Panc1 (cell line): ENCODE results near the gene DENND11. TPM values are rescaled to one million over a fixed set of nuclear protein-coding genes. Genes with fewer than 3 reads are reported as not detected.

ENCODE experiments used
- ATAC-seq: fragments of 200-7000 bp; cut with Tn5 transposase; 2 replicates; pipeline ENCODE4 v1.9.1; 2020; ENCODE audit warnings: mild to moderate bottlenecking, moderate library complexity
- BruUV-seq: library from RNA; stranded (reverse); fragments of 400-500 nt; replicated peaks from 2 replicates; lab custom pipeline; 2021; lab: Mats Ljungman, UMichigan
- CTCF ChIA-PET: fragments of 300-600 bp; sonication (Branson Sonifier 250); formaldehyde crosslinking; loops from one replicate; lab custom pipeline; 2022; ENCODE audit warnings: antibody characterized with exemption; lab: Charles Lee
- POLR2A ChIA-PET: fragments of 300-600 bp; sonication (Branson Sonifier 250); formaldehyde crosslinking; loops from one replicate; lab custom pipeline; 2022; ENCODE audit warnings: antibody characterized with exemption; lab: Charles Lee
- DNase-seq: peaks from one replicate; pipeline ENCODE4 v3.0.0-alpha.2; 2010; ENCODE audit warnings: low read depth, low spot score
- H3K27ac ChIP-seq: 2 replicates; pipeline ENCODE4 v1.5.1; 2011; ENCODE audit warnings: mild to moderate bottlenecking, low read length, inconsistent platforms
- H3K27me3 ChIP-seq: fragments of 200-500 bp; sonication (Bioruptor generic); 2 replicates; pipeline ENCODE4 v1.6.0; 2014; ENCODE audit warnings: low read length, inconsistent platforms; ENCODE audit not compliant: control insufficient read depth, insufficient read depth
- H3K36me3 ChIP-seq: fragments of 200-500 bp; sonication (Bioruptor generic); 2 replicates; pipeline ENCODE4 v1.5.1; 2014; ENCODE audit warnings: inconsistent platforms, mild to moderate bottlenecking, low read length, moderate library complexity; ENCODE audit not compliant: control insufficient read depth, insufficient read depth
- H3K4me1 ChIP-seq: 2 replicates; pipeline ENCODE4 v1.5.1; 2011; ENCODE audit warnings: inconsistent platforms, mild to moderate bottlenecking, low read length, moderate library complexity; ENCODE audit not compliant: control insufficient read depth, insufficient read depth
- H3K4me3 ChIP-seq, 2 experiments: 2 replicates each; pipeline ENCODE4 v1.5.1; 2011 to 2012; ENCODE audit warnings: low read depth in 2 of 2, low read length in 2 of 2, mild to moderate bottlenecking in 2 of 2, inconsistent platforms in 1 of 2, moderate library complexity in 1 of 2
- H3K9me3 ChIP-seq: fragments of 200-500 bp; sonication (Bioruptor generic); 2 replicates; pipeline ENCODE4 v1.5.1; 2014; ENCODE audit warnings: low read depth, mild to moderate bottlenecking, inconsistent platforms, low read length, moderate library complexity; ENCODE audit not compliant: control insufficient read depth, insufficient read depth
- CTCF ChIP-seq: fragments of 450-650 bp; IDR thresholded peaks from 2 replicates; pipeline ENCODE4 v1.5.1; 2017; ENCODE audit warnings: mild to moderate bottlenecking
- POLR2AphosphoS5 ChIP-seq: IDR thresholded peaks from 2 replicates; pipeline ENCODE4 v1.6.1; 2012; ENCODE audit warnings: mild to moderate bottlenecking, low read depth, low read length, moderate library complexity
- REST ChIP-seq, 2 experiments: IDR thresholded peaks; 2 replicates each; pipeline ENCODE4 v1.6.1; 2011 to 2012; ENCODE audit warnings: low read depth in 2 of 2, control low read depth in 1 of 2, low read length in 1 of 2, mild to moderate bottlenecking in 1 of 2, moderate library complexity in 1 of 2; ENCODE audit not compliant: insufficient read depth in 1 of 2
- SIN3A ChIP-seq: IDR thresholded peaks from 2 replicates; pipeline ENCODE4 v1.6.1; 2012; ENCODE audit warnings: low read depth, mild to moderate bottlenecking, low read length, moderate library complexity, borderline replicate concordance; ENCODE audit not compliant: insufficient read depth
- TCF7L2 ChIP-seq: IDR thresholded peaks from 2 replicates; pipeline ENCODE4 v1.6.1; 2011; ENCODE audit warnings: mild to moderate bottlenecking, low read depth, low read length, inconsistent platforms
- in situ Hi-C: cut with HindIII; loops from 2 replicates; pipeline ENCODE4 v1.10.0; 2016; ENCODE audit warnings: low sequenced_read_pairs, low pct_unique_long_range_greater_than_20kb
- intact Hi-C: fragments of 100-400 bp; cut with micrococcal nuclease; formaldehyde crosslinking; loops from one replicate; pipeline ENCODE4 v1.10.0; 2022; ENCODE audit not compliant: unreplicated experiment
- total RNA-seq: library from RNA; stranded (reverse); gene quantifications from one replicate; pipeline ENCODE4 v1.2.1, GENCODE V29; 2021; ENCODE audit not compliant: unreplicated experiment

DENND11 gene
- total RNA-seq, 1 experiment from 2014 or later: 10.4 TPM

GRCh38 chr7:141714571-141714970, 12.6 kb upstream of the DENND11 start:
- ChIA-PET POLR2A (no interaction called here), CTCF (interaction anchor here (0.5 kb wide), 1 partner anchor 14 kb away, joined by 6 read pairs; no protein-coding TSS in a partner anchor)
- no peak overlapping the region for H3K27ac ChIP-seq
- in situ Hi-C loops: no loop called here
- H3K36me3 ChIP-seq: no peaks in the 10 kb centered on the region
- no peaks in the 10 kb centered on the region for H3K9me3 ChIP-seq
- no peaks in the 10 kb centered on the region for H3K4me1 ChIP-seq
- no peak for TF ChIP-seq SIN3A
- no peak for TF ChIP-seq POLR2AphosphoS5
- TF ChIP-seq REST (IDR thresholded peaks at IDR 0.05; ENCODE audit: insufficient read depth in 1 of 2, low read depth in 2 of 2, low read length in 1 of 2): no peak
- TF ChIP-seq TCF7L2: no peak
- no peak for TF ChIP-seq CTCF
- no TSS peak for BruUV-seq
- ATAC-seq (no peak), DNase-seq (no peak)
- intact Hi-C loops: no loop called here
- no peak overlapping the region for H3K4me3 ChIP-seq
- peaks cover 11% of the 10 kb centered on the region; the same call in 1 of the 2 replicates for H3K27me3 ChIP-seq

- Histone ChIP-seq H3K27ac (no peak overlapping the region), H3K4me3 (no peak overlapping the region), H3K9me3 (no peaks in the 10 kb centered on the region), H3K27me3 (peaks cover 11% of the 10 kb centered on the region; the same call in 1 of the 2 replicates), H3K36me3 (no peaks in the 10 kb centered on the region), H3K4me1 (no peaks in the 10 kb centered on the region)
- in situ Hi-C loops: no loop called here
- CTCF ChIA-PET: no interaction called here
- TF ChIP-seq TCF7L2 (no peak), POLR2AphosphoS5 (no peak), SIN3A (no peak), REST (IDR thresholded peaks at IDR 0.05; ENCODE audit: insufficient read depth in 1 of 2, low read depth in 2 of 2, low read length in 1 of 2) (no peak), CTCF (no peak)
- DNase-seq (no peak), ATAC-seq (no peak)
- POLR2A ChIA-PET: no interaction called here
- intact Hi-C loops: no loop called here
- BruUV-seq: no TSS peak
These were observed 11.9 kb upstream of the DENND11 start for GRCh38 chr7:141713890-141714289.
